MV-4-11 (cell line): ENCODE measurements around the gene R3HDM2.

ENCODE experiments used
- DNase-seq: peaks from one replicate; lab custom pipeline; 2025; lab: John Stamatoyannopoulos, UW

Gene R3HDM2

DNA sequence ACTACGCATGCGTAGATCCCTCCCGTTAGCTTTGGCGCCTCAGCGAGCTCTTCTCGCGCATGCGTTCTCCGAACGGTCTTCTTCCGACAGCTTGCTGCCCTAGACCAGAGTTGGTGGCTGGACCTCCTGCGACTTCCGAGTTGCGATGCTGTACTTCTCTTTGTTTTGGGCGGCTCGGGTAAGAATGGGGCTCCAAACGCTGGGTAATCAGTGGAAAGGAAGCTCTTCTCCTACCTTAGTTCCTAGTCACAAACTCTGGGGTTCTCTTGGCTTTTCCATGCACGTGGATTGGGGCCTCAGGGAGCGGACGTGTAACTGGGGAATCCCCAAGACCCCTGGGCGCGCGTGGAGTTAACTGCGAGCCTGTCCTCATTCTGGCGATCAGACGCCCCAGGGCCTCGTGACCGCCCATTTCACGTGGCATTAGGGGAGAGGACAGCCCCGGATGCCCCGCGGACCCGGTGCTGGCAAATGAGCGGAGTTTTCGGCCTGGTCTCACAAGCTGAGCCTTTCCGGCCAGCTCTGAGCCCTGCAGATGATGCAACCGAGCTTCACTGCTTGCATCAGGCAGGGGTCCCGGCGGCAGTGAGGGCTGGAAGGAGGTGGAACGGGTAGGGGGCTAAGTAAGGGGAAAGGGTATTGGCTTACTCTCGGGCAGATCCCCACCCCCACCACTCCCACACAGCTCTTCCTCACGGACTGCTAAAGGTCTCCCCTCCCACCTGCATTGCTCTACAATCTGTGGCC lies 201.0 kb downstream of the R3HDM2 start, which contains the start of gene SHMT2:
Gene SHMT2, plus strand, starts transcription at position 78 of the 747 bp plus-strand sequence. Its CDS starts 68 bp downstream, at position 146.
- DNase-seq, result peak; percentile 96

DNA sequence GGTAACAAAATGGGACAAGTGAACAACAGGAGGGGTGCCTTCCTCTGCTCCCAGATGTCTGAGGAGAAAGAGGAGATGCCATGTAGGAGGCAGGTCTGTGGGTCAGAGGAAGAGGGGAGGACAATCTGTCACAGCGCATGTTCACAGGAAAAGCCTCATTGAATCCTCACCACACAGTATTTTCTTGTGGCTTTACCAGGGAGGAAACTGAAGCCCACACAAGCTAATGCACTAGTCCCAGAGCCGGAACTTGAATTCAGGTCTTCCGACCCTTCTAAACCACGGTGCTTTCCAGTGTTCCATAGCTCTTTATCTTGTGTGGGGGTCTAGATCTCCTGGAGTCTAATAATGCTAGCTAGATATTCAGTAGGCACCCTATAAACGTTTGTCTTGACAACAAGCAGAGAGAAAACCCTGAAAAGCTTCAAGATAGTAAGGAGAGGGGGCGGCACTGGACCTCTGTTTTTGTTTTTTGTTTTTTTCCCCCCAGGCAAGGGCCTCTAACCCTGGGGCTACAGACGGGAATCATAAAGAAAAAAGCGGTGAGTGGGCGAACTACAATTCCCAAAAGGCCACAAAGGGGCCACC lies 201.7 kb downstream of the R3HDM2 start:
- DNase-seq, result peak; percentile 75

GRCh38 chr12:57227315-57228115 lies 203.3 kb downstream of the R3HDM2 start:
- no peak for DNase-seq

DNA sequence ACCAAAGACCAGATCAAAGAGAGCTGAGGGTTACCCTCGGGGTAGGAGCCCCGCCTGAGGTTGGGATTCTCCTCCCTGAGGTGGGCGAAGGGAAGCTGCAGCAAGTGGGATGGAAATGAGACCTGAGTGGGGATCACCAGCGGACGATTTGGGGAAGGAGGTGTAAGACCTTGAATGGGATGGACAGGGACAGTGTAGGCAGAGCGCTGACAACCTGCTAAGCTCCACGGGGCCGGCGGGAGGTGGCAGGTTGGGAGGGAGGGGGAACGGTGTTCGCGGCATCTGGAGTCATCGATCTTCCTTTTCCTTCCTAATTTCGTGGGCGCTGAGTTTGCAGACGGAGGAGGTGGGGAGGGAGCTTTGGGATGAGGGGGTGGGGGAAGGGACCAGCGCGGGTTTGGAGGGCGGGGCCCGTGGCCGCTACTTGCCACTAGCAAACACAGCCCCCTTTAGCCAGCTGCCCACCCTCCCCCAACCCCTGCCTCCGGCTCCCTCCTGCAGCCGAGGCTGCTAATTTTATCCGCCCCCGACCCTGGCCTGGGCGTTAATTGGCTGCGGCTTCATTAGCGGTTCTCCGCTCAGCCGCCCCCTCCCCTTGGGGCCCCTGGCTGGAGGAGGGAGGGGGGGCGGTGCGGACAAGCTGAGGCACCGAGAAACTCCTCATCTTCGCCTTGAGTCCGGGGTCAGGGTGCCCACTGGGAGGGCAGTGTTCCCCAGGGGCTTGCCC lies 204.1 kb downstream of the R3HDM2 start:
- DNase-seq, result no peak

- no peak for DNase-seq
These were observed 205.1 kb downstream of the R3HDM2 start for GRCh38 chr12:57225680-57226210.

DNA sequence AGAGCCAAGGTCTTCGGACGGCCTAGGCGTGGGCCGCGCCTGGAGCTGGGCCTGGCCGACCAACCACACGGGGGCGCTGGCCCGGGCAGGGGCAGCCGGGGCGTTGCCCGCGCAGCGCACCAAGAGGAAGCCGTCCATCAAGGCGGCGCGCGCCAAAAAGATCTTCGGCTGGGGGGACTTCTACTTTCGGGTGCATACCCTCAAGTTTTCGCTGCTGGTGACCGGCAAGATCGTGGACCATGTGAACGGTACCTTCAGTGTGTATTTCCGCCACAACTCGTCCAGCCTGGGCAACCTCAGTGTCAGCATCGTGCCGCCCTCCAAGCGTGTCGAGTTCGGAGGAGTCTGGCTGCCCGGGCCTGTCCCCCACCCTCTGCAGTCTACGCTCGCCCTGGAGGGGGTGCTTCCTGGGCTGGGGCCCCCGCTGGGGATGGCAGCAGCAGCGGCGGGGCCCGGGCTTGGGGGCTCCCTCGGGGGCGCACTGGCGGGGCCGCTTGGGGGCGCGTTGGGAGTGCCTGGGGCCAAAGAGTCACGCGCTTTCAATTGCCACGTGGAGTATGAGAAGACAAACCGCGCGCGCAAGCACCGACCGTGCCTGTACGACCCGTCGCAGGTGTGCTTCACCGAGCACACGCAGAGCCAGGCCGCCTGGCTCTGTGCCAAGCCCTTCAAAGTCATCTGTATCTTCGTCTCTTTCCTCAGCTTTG lies 205.7 kb downstream of the R3HDM2 start:
- no peak for DNase-seq

DNA sequence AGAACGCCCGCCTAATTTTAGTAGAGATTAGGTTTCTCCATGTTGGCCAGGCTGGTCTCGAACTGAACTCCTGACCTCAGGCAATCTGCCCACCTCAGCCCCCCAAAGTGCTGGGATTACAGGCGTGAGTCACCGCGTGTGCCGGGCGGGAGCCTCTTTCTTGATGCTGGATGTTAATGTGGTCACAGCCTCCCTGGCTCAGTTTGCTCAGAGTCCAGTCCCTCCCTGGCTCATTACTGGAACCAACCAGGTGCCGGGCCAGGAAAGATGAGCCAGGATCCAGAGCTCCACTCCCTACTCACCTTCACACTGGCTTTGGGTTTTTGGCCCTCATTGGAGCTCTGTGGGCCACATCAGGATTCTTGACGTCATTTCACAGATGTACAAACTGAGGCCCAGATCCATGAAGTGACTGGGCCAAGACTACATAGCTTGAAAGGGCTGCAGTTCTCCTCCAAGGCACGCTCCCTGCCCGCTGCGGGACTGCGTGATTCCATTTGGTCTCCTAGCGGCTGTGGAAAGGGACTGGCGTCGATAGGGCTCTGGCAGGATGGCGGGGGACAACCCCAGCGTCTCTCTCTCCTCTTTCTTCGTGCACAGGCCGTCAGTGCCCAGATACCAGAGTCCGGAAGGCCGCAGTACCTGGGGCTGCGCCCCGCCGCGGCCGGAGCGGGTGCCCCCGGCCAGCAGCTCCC lies 206.4 kb downstream of the R3HDM2 start:
- no peak for DNase-seq

- no peak for DNase-seq
These were observed 207.4 kb downstream of the R3HDM2 start for GRCh38 chr12:57223191-57224165.

DNA sequence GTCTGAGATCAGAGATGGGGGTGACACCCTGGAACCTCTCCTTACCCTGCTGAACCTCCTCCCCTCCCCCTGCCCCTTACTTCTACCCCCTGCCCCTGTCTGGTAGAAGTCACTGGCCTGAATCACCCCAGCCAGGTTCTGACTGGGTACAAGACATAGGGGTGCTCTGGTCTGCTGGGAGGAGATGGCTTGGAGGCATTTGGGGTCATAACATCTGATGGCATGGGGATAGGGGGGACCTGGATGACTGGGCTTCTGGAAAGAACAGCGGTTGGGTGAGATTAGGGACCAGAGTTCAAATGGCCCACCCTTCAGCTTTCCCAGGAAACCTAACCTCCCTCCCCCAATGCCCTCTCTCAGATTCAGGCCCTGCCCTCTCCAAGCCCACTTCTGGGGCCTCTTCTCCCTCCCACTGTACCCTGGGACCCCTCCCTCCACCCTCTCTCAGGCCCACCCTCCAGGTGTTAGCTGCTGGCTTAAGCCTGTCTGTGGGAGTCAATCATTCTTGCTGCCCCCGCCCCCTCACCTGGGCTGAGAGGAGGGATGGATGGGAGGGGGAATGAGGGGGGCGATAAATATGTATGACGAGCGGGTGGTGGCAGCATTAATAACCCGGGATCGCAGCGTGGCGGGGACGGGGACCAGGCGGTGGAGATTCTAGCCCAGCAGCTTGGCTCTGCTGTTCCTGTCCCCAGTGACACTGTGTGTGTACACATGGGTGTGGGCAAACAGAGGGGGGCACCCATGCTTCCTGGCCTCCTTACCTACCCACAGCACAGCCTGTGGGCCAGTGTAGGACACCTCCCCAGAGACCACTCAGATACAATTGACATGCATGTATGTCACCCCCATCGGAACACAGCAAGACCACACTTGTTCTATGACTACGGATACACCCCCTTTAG lies 208.3 kb downstream of the R3HDM2 start:
- DNase-seq, result no peak

GRCh38 chr12:57221169-57221917 lies 209.5 kb downstream of the R3HDM2 start:
- DNase-seq, result no peak

GRCh38 chr12:57220770-57221168 lies 210.1 kb downstream of the R3HDM2 start:
- DNase-seq, result no peak

DNA sequence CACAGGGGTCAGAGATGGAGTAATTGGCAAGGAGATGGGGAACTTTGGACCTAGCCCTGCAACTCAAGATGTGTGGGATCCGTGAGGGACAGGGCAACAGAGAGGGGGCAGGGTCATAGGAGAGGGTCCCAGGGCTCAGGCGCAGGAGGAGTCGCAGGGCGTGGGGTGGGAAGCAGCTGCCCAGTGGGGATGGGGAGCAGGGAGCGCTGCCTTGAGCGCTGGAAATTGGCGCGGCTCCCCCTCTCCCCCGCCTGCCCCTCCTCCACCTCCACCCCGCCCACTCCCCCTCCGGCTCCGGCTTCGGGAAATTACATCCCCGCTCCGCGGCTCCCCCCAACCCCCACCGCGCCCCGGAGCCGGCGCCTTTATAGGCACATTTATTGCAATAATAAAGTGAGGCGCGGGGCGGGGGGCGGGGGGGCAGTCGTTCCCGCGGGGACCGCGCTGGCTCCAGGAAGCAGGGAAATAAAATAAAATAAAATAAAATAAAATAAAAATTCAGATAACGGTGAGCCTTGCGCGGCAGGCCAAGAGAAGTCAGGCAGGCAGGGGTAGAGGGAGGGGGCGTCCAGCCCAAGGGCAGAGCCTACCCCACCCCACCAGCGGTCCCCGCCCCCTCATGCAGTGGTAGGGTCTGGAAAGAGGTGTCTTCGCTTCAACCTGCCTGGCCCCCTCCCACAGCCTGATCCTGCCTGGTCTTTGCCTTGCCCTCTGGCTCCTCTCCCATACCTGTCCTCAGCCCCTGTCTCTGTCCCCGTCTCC lies 210.7 kb downstream of the R3HDM2 start:
- no peak for DNase-seq

- DNase-seq, result no peak
These were observed 211.4 kb downstream of the R3HDM2 start for GRCh38 chr12:57219205-57219992.

- no peak for DNase-seq
These were observed 212.6 kb downstream of the R3HDM2 start for GRCh38 chr12:57218030-57218853.
